Choroid plexus epithelial cell (primary cell): ENCODE data around the gene TRABD2B.
A peak's percentile ranks its signal among the peaks of the same experiment; 100 is the strongest.

Experiments
- DNase-seq: peaks from one replicate; pipeline ENCODE4 v3.0.0-alpha.2; 2010; ENCODE audit warnings: low read depth
- H3K4me3 ChIP-seq: 2 replicates; pipeline ENCODE4 v1.5.1; 2011; ENCODE audit warnings: low read depth, mild to moderate bottlenecking, control low read depth, low read length, moderate library complexity
- CTCF ChIP-seq: conservative IDR thresholded peaks from 2 replicates; pipeline ENCODE4 v1.5.1; 2011; ENCODE audit warnings: low read depth, mild to moderate bottlenecking, control low read depth, inconsistent platforms, low read length, moderate library complexity

Gene TRABD2B

GRCh38 chr1:47839433-47839760, 157.8 kb downstream of the TRABD2B start:
- no peak for DNase-seq
- no peak for TF ChIP-seq CTCF
- no peak overlapping the region for H3K4me3 ChIP-seq

- TF ChIP-seq CTCF, result no peak
- DNase-seq, result no peak
- H3K4me3 ChIP-seq, result no peak overlapping the region
Observed at GRCh38 chr1:47838562-47839432, 158.4 kb downstream of the TRABD2B start.

- DNase-seq, result no peak
- no peak for TF ChIP-seq CTCF
- no peak overlapping the region for H3K4me3 ChIP-seq
Observed at GRCh38 chr1:47837866-47838561, 159.2 kb downstream of the TRABD2B start.

GRCh38 chr1:47837056-47837830, 159.9 kb downstream of the TRABD2B start:
- H3K4me3 ChIP-seq, result no peak overlapping the region
- DNase-seq, result peak; percentile 28
- TF ChIP-seq CTCF, result no peak

GRCh38 chr1:47835409-47835808, 161.8 kb downstream of the TRABD2B start:
- TF ChIP-seq CTCF, result no peak
- no peak for DNase-seq
- H3K4me3 ChIP-seq, result no peak overlapping the region

- no peak for TF ChIP-seq CTCF
- no peak for DNase-seq
- no peak overlapping the region for H3K4me3 ChIP-seq
Observed at GRCh38 chr1:47834326-47834725, 162.9 kb downstream of the TRABD2B start.
